Adrenal gland (tissue), 12 donors: Measurements from ENCODE around the gene SMO. TPM values are rescaled to one million over a fixed set of nuclear protein-coding genes. Genes with fewer than 3 reads are reported as not detected.
A peak's percentile ranks its signal among the peaks of the same experiment; 100 is the strongest.

ENCODE experiments used
- DNase-seq, 7 donors: peaks; one replicate each; pipeline ENCODE4 v3.0.0-alpha.2; 2019 to 2020
- H3K27ac ChIP-seq, 5 donors: fragments of 200-600 bp; sonication (generic) in 4 of 5; 1 replicate in 3 of 5; 2 replicates in 2 of 5; pipeline versions ENCODE4 v1.5.1 to v1.8.0; 2016 to 2020; ENCODE audit warnings: mild to moderate bottlenecking in 1 of 5
- H3K27me3 ChIP-seq: fragments of 200-600 bp; 2 replicates; pipeline ENCODE4 v1.8.0; 2021
- H3K36me3 ChIP-seq, 2 donors: fragments of 200-600 bp; replicated peaks in 1 of 2; 1 replicate in 1 of 2; 2 replicates in 1 of 2; pipeline versions ENCODE4 v1.5.1 to v1.8.0; 2018 to 2022
- H3K4me1 ChIP-seq, 2 donors: fragments of 200-600 bp; replicated peaks in 1 of 2; 1 replicate in 1 of 2; 2 replicates in 1 of 2; pipeline versions ENCODE4 v1.5.1 to v1.8.0; 2018 to 2021
- H3K4me3 ChIP-seq, 4 donors: fragments of 200-600 bp; sonication (generic) in 3 of 4; one replicate each; pipeline ENCODE4 v1.5.1; 2016 to 2018
- H3K9me3 ChIP-seq, 3 donors: fragments of 200-600 bp; sonication (generic) in 1 of 3; replicated peaks in 1 of 3; 1 replicate in 2 of 3; 2 replicates in 1 of 3; pipeline versions ENCODE4 v1.5.1 to v1.8.0; 2016 to 2021
- POLR2A ChIP-seq, 2 donors: fragments of 450-650 bp; IDR thresholded peaks; one replicate each; pipeline ENCODE4 v1.6.1; 2017; ENCODE audit warnings: antibody characterized with exemption in 2 of 2, mild to moderate bottlenecking in 2 of 2, moderate library complexity in 1 of 2
- WGBS, 4 donors: extraction: QIAGEN DNeasy Blood & Tissue Kit in 2 of 4; methylation state at CpG; one replicate each; pipeline versions ENCODE4 v1.1.5 to v1.1.7; 2013 to 2017; 5-methylcytosine and 5-hydroxymethylcytosine counted together
- intact Hi-C, 2 donors: fragments of 100-400 bp; cut with DNase I; formaldehyde crosslinking; loops; one replicate each; pipeline versions ENCODE4 v1.14.1 to v1.15.0; 2022 to 2023
- polyA plus RNA-seq, 3 donors: library from polyadenylated mRNA; stranded (reverse); fragments of 200-250 nt in 2 of 3; fragments of 350-450 nt in 1 of 3; fragmentation: Illumina TruSeq in 1 of 3; extraction: RNeasy Lipid Tissue Mini Kit (QIAGEN cat#74804) in 1 of 3; gene quantifications; one replicate each; pipeline ENCODE4 v1.2.3, GENCODE V29; 2013 to 2014
- total RNA-seq, 9 donors: library from RNA; depleted of rRNA in 4 of 9; stranded (reverse); fragments of >200 nt in 4 of 9; fragments of 120-200 nt in 1 of 9; fragmentation: NEBNext Ultra II Directional in 1 of 9; extraction: Animal tissue kit (Norgen Biotek cat#: 25700) in 1 of 9; gene quantifications; one replicate each; pipeline versions ENCODE4 v1.1.0 to v1.2.4, GENCODE V29; 2013 to 2023
- TF ChIP-seq, protein P1 (sequence below), 6 experiments: fragments of 450-650 bp in 4 of 6; fragments of 200-600 bp in 2 of 6; sonication (generic) in 1 of 6; IDR thresholded peaks; 1 replicate in 5 of 6; 2 replicates in 1 of 6; pipeline versions ENCODE4 v1.5.1 to v1.8.0; 2016 to 2021; ENCODE audit warnings: antibody characterized with exemption in 6 of 6, mild to moderate bottlenecking in 2 of 6, moderate library complexity in 1 of 6
- donor health status: healthy with polysubstance abuse.
- donor health status: Bipolar disorder and iron deficiency.
- donor health status: DM: yes; HTN: yes; CAD: no.
- donor health status: DM: no; HTN: no; CAD: no.
- donor health status: DM: no; HTN: no; CAD: no.
- donor health status: DM: yes; HTN: yes; CAD: no.

The SMO gene
- total and polyA plus RNA-seq, 12 donors, result 2.5 to 23.9 (median 9.4) TPM

DNA sequence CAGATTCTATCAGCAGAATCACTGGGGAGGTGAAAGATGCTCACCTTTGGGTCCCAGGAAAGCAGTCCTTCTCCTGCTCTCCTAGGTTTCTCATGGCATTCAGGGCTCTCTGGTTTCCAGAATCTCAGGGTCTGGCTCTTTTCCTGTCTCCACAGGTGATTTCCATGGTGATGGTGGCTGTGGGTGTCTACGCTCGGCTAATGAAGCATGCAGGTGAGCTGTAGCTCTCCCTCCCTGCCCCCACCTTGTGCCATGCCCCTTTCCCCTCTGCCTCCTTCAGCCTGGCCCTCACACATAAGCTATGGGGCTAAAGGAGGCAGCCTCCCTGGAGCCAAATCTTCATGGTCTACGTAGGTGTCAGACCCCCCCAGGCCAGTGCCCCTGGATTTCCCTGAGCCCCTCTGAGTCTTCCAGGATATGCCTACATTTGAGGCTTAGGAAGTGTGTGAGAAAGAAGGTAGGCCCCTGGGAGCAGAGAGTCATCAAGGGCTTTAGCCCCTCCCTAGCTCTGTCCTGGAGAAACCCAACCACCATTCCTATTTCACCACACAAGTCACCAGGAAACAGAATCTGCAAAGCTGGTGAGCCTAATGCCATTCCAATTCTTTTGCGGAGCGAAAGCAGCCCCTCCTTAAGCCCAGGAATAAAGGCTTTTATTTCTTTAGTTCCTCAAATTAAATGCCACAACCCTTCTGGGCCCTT lies 26.8 kb upstream of the SMO start:
- no peak overlapping the region for H3K27ac ChIP-seq
- DNase-seq, result no peak
- no peaks in the 10 kb centered on the region for H3K9me3 ChIP-seq
- 88 to 90% (median 89%) methylated on average over 5 of the region's 5 CpGs for WGBS, 4 donors
- no peaks in the 10 kb centered on the region for H3K27me3 ChIP-seq
- no peaks in the 10 kb centered on the region for H3K4me1 ChIP-seq
- intact Hi-C loops, result loop anchor here in 1 of 2 donors (5.0 kb wide), 1 partner anchor 46 kb away; no protein-coding TSS in a partner anchor
- no peaks in the 10 kb centered on the region for H3K36me3 ChIP-seq
- TF ChIP-seq, protein P1, sequence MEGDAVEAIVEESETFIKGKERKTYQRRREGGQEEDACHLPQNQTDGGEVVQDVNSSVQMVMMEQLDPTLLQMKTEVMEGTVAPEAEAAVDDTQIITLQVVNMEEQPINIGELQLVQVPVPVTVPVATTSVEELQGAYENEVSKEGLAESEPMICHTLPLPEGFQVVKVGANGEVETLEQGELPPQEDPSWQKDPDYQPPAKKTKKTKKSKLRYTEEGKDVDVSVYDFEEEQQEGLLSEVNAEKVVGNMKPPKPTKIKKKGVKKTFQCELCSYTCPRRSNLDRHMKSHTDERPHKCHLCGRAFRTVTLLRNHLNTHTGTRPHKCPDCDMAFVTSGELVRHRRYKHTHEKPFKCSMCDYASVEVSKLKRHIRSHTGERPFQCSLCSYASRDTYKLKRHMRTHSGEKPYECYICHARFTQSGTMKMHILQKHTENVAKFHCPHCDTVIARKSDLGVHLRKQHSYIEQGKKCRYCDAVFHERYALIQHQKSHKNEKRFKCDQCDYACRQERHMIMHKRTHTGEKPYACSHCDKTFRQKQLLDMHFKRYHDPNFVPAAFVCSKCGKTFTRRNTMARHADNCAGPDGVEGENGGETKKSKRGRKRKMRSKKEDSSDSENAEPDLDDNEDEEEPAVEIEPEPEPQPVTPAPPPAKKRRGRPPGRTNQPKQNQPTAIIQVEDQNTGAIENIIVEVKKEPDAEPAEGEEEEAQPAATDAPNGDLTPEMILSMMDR (IDR thresholded peaks at IDR 0.05), result no peak
- no peak for TF ChIP-seq POLR2A (IDR thresholded peaks at IDR 0.05)
- H3K4me3 ChIP-seq, result no peak overlapping the region

DNA sequence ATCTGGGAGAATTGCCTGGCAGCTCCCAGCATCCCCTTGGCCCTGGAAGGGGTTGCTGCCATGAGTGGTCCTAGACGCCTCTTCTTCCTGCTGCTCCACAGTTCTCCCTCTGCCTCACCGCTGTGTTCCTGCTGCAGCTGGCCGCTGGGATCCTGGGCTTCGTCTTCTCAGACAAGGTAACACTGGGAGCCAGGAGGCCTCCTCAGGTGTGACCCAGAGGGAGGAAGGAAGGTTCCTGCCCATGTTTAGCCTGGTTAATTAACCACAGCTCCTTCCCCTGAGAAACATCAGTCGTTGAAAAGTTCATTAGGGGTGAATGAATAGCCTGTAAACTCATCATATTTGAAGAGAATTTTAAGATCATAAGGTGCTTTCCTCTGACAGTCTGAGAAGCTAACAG lies 25.7 kb upstream of the SMO start:
- H3K27ac ChIP-seq, result no peak overlapping the region
- TF ChIP-seq POLR2A (IDR thresholded peaks at IDR 0.05), result no peak
- TF ChIP-seq, protein P1 (IDR thresholded peaks at IDR 0.05), result no peak
- WGBS, 4 donors, result 71 to 84% (median 82%) methylated on average over 4 to 5 of the region's 5 CpGs
- H3K4me3 ChIP-seq, result no peak overlapping the region
- no peaks in the 10 kb centered on the region for H3K36me3 ChIP-seq
- intact Hi-C loops, result loop anchor here in 1 of 2 donors (5.0 kb wide), 1 partner anchor 45 kb away; no protein-coding TSS in a partner anchor
- no peaks in the 10 kb centered on the region for H3K27me3 ChIP-seq
- DNase-seq, result no peak
- H3K9me3 ChIP-seq, result no peaks in the 10 kb centered on the region
- no peaks in the 10 kb centered on the region for H3K4me1 ChIP-seq

DNA sequence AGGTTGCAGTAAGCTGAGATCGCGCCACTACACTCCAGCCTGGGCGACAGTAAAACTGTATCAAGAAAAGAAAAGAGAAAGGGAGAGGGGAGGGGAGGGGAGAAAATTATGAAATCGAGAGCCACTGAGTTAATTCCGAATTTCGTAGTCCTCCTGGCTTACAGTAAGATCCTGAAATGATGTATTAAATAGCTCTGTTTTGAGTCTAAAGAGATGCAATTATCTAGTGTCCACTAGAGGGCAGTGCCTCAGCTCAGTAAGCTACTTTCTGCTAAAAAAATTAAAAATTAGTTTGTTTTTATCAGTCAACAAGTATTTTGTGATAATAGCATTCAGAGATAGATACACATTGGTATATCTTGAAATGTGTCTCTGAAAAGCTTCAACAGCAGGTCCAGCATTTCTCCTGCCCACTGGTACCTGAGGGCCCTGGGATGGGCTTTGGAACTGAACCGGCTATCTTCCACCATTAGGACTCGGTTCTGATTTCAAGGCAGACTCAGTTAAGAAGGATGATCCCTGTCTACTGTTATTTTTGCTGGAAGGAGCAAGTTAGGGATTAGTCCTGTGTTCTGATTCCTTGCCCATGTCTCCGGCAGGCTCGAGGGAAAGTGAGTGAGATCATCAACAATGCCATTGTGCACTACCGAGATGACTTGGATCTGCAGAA lies 24.4 kb upstream of the SMO start:
- H3K36me3 ChIP-seq, result no peaks in the 10 kb centered on the region
- no peaks in the 10 kb centered on the region for H3K4me1 ChIP-seq
- no peaks in the 10 kb centered on the region for H3K27me3 ChIP-seq
- WGBS, 4 donors, result 57 to 60% (median 60%) methylated on average over 11 of the region's 11 CpGs
- no peaks in the 10 kb centered on the region for H3K9me3 ChIP-seq
- no peak overlapping the region for H3K27ac ChIP-seq
- DNase-seq, result peak in 1 of 7 donors; percentile 31
- no peak for TF ChIP-seq POLR2A (IDR thresholded peaks at IDR 0.05)
- TF ChIP-seq, protein P1 (IDR thresholded peaks at IDR 0.05), result peak; percentile 70 to 90 (median 77)
- intact Hi-C loops, result loop anchor here (2.0 to 5.0 kb wide), 2 partner anchors 43 to 47 kb away; no protein-coding TSS in a partner anchor
- H3K4me3 ChIP-seq, result no peak overlapping the region

DNA sequence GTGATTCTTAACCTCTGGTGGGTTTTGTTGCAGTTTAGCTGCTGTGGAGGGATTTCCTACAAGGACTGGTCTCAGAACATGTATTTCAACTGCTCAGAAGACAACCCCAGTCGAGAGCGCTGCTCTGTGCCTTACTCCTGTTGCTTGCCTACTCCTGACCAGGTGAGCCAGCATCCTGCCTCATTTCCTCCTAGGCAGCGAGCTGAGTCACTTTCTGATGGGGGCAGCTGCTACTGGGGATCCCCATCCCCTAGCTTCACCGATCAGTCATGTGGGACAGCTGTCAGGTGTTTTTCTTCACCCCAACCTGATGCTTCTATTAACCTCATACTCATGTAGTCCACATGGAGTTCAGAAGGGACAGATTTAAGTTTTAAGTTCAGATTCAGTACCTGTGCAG lies 21.7 kb upstream of the SMO start:
- 76 to 92% (median 82%) methylated on average over 4 of the region's 4 CpGs for WGBS, 4 donors
- intact Hi-C loops, result no loop called here
- H3K4me1 ChIP-seq, result peaks cover 0 to 7% of the 10 kb centered on the region in 2 donors
- H3K27ac ChIP-seq, result no peak overlapping the region
- H3K36me3 ChIP-seq, result no peaks in the 10 kb centered on the region
- TF ChIP-seq POLR2A (IDR thresholded peaks at IDR 0.05), result no peak
- TF ChIP-seq, protein P1 (IDR thresholded peaks at IDR 0.05), result no peak
- H3K4me3 ChIP-seq, result no peak overlapping the region
- H3K27me3 ChIP-seq, result no peaks in the 10 kb centered on the region
- DNase-seq, result no peak
- H3K9me3 ChIP-seq, result no peaks in the 10 kb centered on the region
